Mesendoderm (in vitro differentiated cells): ENCODE data around the gene MAPK9.
A peak's percentile ranks its signal among the peaks of the same experiment; 100 is the strongest.

ENCODE experiments used
- DNase-seq: peaks from one replicate; pipeline ENCODE4 v3.0.0; 2013
- H2AK5ac ChIP-seq: 2 replicates; pipeline ENCODE4 v1.6.1; 2013; ENCODE audit warnings: low read length, inconsistent platforms
- H2BK120ac ChIP-seq: 2 replicates; pipeline ENCODE4 v1.6.1; 2013; ENCODE audit warnings: low read depth, mild to moderate bottlenecking, low read length, moderate library complexity, mixed read lengths
- H2BK15ac ChIP-seq: replicated peaks from 2 replicates; pipeline ENCODE4 v1.6.1; 2013; ENCODE audit warnings: low read depth, mild to moderate bottlenecking, moderate library complexity
- H2BK5ac ChIP-seq: 2 replicates; pipeline ENCODE4 v1.6.1; 2013; ENCODE audit warnings: low read length, inconsistent platforms
- H3K18ac ChIP-seq: 2 replicates; pipeline ENCODE4 v1.6.1; 2013; ENCODE audit warnings: mild to moderate bottlenecking, low read length, mixed read lengths
- H3K23ac ChIP-seq: one replicate; pipeline ENCODE4 v1.6.1; 2013; ENCODE audit warnings: low read length
- H3K27ac ChIP-seq: 2 replicates; pipeline ENCODE4 v1.5.1; 2013; ENCODE audit warnings: low read depth, mild to moderate bottlenecking, inconsistent platforms, low read length, moderate library complexity
- H3K27me3 ChIP-seq: 2 replicates; pipeline ENCODE4 v1.6.1; 2013; ENCODE audit warnings: low read length, control low read depth, mild to moderate bottlenecking, inconsistent platforms; ENCODE audit not compliant: insufficient read depth, poor library complexity
- H3K36me3 ChIP-seq: 2 replicates; pipeline ENCODE4 v1.6.1; 2013; ENCODE audit warnings: low read length, inconsistent platforms; ENCODE audit not compliant: control insufficient read depth, insufficient read depth
- H3K4ac ChIP-seq: one replicate; pipeline ENCODE4 v1.6.1; 2013; ENCODE audit warnings: low read depth, mild to moderate bottlenecking, low read length, moderate library complexity
- H3K4me1 ChIP-seq: 2 replicates; pipeline ENCODE4 v1.6.1; 2013; ENCODE audit warnings: low read depth, low read length, inconsistent platforms; ENCODE audit not compliant: control insufficient read depth
- H3K4me2 ChIP-seq: 2 replicates; pipeline ENCODE4 v1.6.1; 2013; ENCODE audit warnings: low read length
- H3K4me3 ChIP-seq: 2 replicates; pipeline ENCODE4 v1.5.1; 2013; ENCODE audit warnings: mild to moderate bottlenecking, low read length
- H3K56ac ChIP-seq: one replicate; pipeline ENCODE4 v1.6.1; 2013; ENCODE audit warnings: low read length
- H3K79me1 ChIP-seq: 2 replicates; pipeline ENCODE4 v1.6.1; 2013; ENCODE audit warnings: low read length, inconsistent platforms
- H3K79me2 ChIP-seq: 2 replicates; pipeline ENCODE4 v1.6.1; 2013; ENCODE audit warnings: mild to moderate bottlenecking, low read length; ENCODE audit not compliant: control insufficient read depth, insufficient read depth
- H3K9ac ChIP-seq: 2 replicates; pipeline ENCODE4 v1.6.1; 2013; ENCODE audit warnings: low read length, inconsistent platforms
- H4K5ac ChIP-seq: one replicate; pipeline ENCODE4 v1.6.1; 2013; ENCODE audit warnings: low read length
- H4K8ac ChIP-seq: one replicate; pipeline ENCODE4 v1.6.1; 2013; ENCODE audit warnings: low read depth, mild to moderate bottlenecking, control low read depth, low read length, moderate library complexity
- WGBS: extraction: QIAGEN DNeasy Blood & Tissue Kit; methylation state at CpG from one replicate; pipeline ENCODE4 v1.1.7; 2013; ENCODE audit warnings: low lambda C conversion rate, missing lambda C conversion rate; ENCODE audit not compliant: insufficient coverage; ENCODE audit errors: extremely low coverage; 5-methylcytosine and 5-hydroxymethylcytosine counted together

The MAPK9 gene

GRCh38 chr5:180283026-180283615 lies 8.8 kb downstream of the MAPK9 start:
- Histone ChIP-seq H3K4me2 (no peak overlapping the region), H4K8ac (no peak overlapping the region), H3K4ac (no peak overlapping the region), H3K4me1 (peaks cover 7% of the 10 kb centered on the region), H3K79me1 (peaks cover 26% of the 10 kb centered on the region), H3K56ac (no peak overlapping the region), H2AK5ac (no peak overlapping the region), H4K5ac (no peak overlapping the region), H2BK5ac (no peak overlapping the region), H3K9ac (no peak overlapping the region), H3K4me3 (no peak overlapping the region), H2BK120ac (no peak overlapping the region), H3K23ac (no peak overlapping the region), H3K18ac (no peak overlapping the region), H3K36me3 (peaks cover 3% of the 10 kb centered on the region), H3K79me2 (peaks cover 22% of the 10 kb centered on the region), H3K27ac (no peak overlapping the region), H2BK15ac (no peak overlapping the region), H3K27me3 (no peaks in the 10 kb centered on the region)
- DNase-seq = no peak
- WGBS = no CpG with 5 or more reads among the region's 10 CpGs

- Histone ChIP-seq H3K9ac (no peak overlapping the region), H3K4me1 (peaks cover 7% of the 10 kb centered on the region), H3K36me3 (peaks cover 3% of the 10 kb centered on the region), H4K5ac (no peak overlapping the region), H3K23ac (no peak overlapping the region), H3K27ac (no peak overlapping the region), H2BK15ac (no peak overlapping the region), H4K8ac (no peak overlapping the region), H2BK120ac (no peak overlapping the region), H3K79me1 (peaks cover 21% of the 10 kb centered on the region), H2AK5ac (no peak overlapping the region), H3K56ac (no peak overlapping the region), H3K27me3 (no peaks in the 10 kb centered on the region), H3K4me3 (no peak overlapping the region), H2BK5ac (no peak overlapping the region), H3K4me2 (no peak overlapping the region), H3K18ac (no peak overlapping the region), H3K4ac (no peak overlapping the region), H3K79me2 (peaks cover 15% of the 10 kb centered on the region)
- no peak for DNase-seq
- WGBS = no CpG with 5 or more reads among the region's 9 CpGs
These were observed 9.6 kb downstream of the MAPK9 start for GRCh38 chr5:180282281-180282680.

- no peak for DNase-seq
- H3K4me1 ChIP-seq = peaks cover 7% of the 10 kb centered on the region
- H2BK5ac ChIP-seq = no peak overlapping the region
- no peak overlapping the region for H3K27ac ChIP-seq
- no peak overlapping the region for H3K56ac ChIP-seq
- no peak overlapping the region for H2AK5ac ChIP-seq
- no peak overlapping the region for H3K4me2 ChIP-seq
- H3K9ac ChIP-seq = no peak overlapping the region
- no peaks in the 10 kb centered on the region for H3K27me3 ChIP-seq
- H3K18ac ChIP-seq = no peak overlapping the region
- H2BK15ac ChIP-seq = no peak overlapping the region
- H4K8ac ChIP-seq = no peak overlapping the region
- WGBS = no CpG with 5 or more reads among the region's 10 CpGs
- H3K79me2 ChIP-seq = peaks cover 13% of the 10 kb centered on the region
- H4K5ac ChIP-seq = no peak overlapping the region
- no peak overlapping the region for H3K4ac ChIP-seq
- peaks cover 3% of the 10 kb centered on the region for H3K36me3 ChIP-seq
- no peak overlapping the region for H3K4me3 ChIP-seq
- no peak overlapping the region for H3K23ac ChIP-seq
- peaks cover 21% of the 10 kb centered on the region for H3K79me1 ChIP-seq
- no peak overlapping the region for H2BK120ac ChIP-seq
These were observed 10.2 kb downstream of the MAPK9 start for GRCh38 chr5:180281706-180282105.

GRCh38 chr5:180274695-180275094 lies 17.2 kb downstream of the MAPK9 start:
- Histone ChIP-seq H3K56ac (no peak overlapping the region), H3K18ac (no peak overlapping the region), H2BK15ac (no peak overlapping the region), H3K4ac (no peak overlapping the region), H2BK5ac (no peak overlapping the region), H3K27ac (no peak overlapping the region), H4K8ac (no peak overlapping the region), H3K36me3 (peaks cover under 1% of the 10 kb centered on the region), H3K4me1 (no peaks in the 10 kb centered on the region), H3K79me1 (peaks cover 1% of the 10 kb centered on the region), H3K9ac (no peak overlapping the region), H3K27me3 (no peaks in the 10 kb centered on the region), H2BK120ac (no peak overlapping the region), H3K79me2 (no peaks in the 10 kb centered on the region), H3K4me2 (no peak overlapping the region), H4K5ac (no peak overlapping the region), H3K23ac (no peak overlapping the region), H2AK5ac (no peak overlapping the region), H3K4me3 (no peak overlapping the region)
- WGBS = no CpG with 5 or more reads among the region's 1 CpG
- no peak for DNase-seq

- H3K79me2 ChIP-seq = no peaks in the 10 kb centered on the region
- no peak overlapping the region for H4K8ac ChIP-seq
- no peaks in the 10 kb centered on the region for H3K79me1 ChIP-seq
- no peak for DNase-seq
- no peak overlapping the region for H2BK120ac ChIP-seq
- no peak overlapping the region for H2BK5ac ChIP-seq
- H3K18ac ChIP-seq = no peak overlapping the region
- no peak overlapping the region for H3K4ac ChIP-seq
- no peak overlapping the region for H4K5ac ChIP-seq
- H3K27ac ChIP-seq = no peak overlapping the region
- no peak overlapping the region for H3K4me2 ChIP-seq
- H3K36me3 ChIP-seq = no peaks in the 10 kb centered on the region
- no peaks in the 10 kb centered on the region for H3K27me3 ChIP-seq
- H3K9ac ChIP-seq = no peak overlapping the region
- H2BK15ac ChIP-seq = no peak overlapping the region
- WGBS = no CpG with 5 or more reads among the region's 7 CpGs
- no peak overlapping the region for H3K56ac ChIP-seq
- H3K4me3 ChIP-seq = no peak overlapping the region
- H3K4me1 ChIP-seq = no peaks in the 10 kb centered on the region
- H2AK5ac ChIP-seq = no peak overlapping the region
- H3K23ac ChIP-seq = no peak overlapping the region
These were observed 20.7 kb downstream of the MAPK9 start for GRCh38 chr5:180271221-180271620.

GRCh38 chr5:180259260-180259611 lies 32.6 kb downstream of the MAPK9 start:
- H3K4me3 ChIP-seq = peak overlapping the region; percentile 6
- no peak overlapping the region for H3K23ac ChIP-seq
- no peak overlapping the region for H2BK120ac ChIP-seq
- no peak overlapping the region for H2BK15ac ChIP-seq
- no peak overlapping the region for H4K5ac ChIP-seq
- no peak overlapping the region for H2AK5ac ChIP-seq
- H3K4me1 ChIP-seq = no peaks in the 10 kb centered on the region
- H4K8ac ChIP-seq = no peak overlapping the region
- no peak overlapping the region for H3K56ac ChIP-seq
- peak; percentile 47 for DNase-seq
- no peak overlapping the region for H3K9ac ChIP-seq
- H3K36me3 ChIP-seq = peaks cover 11% of the 10 kb centered on the region
- H3K27ac ChIP-seq = no peak overlapping the region
- H3K18ac ChIP-seq = no peak overlapping the region
- H2BK5ac ChIP-seq = no peak overlapping the region
- H3K27me3 ChIP-seq = no peaks in the 10 kb centered on the region
- H3K4me2 ChIP-seq = no peak overlapping the region
- no peaks in the 10 kb centered on the region for H3K79me2 ChIP-seq
- no peak overlapping the region for H3K4ac ChIP-seq
- H3K79me1 ChIP-seq = no peaks in the 10 kb centered on the region
- no CpG with 5 or more reads among the region's 3 CpGs for WGBS
